Hepatocyte (in vitro differentiated cells): ENCODE data around the gene MACROD2. TPM values are rescaled to one million over a fixed set of nuclear protein-coding genes. Genes with fewer than 3 reads are reported as not detected.

Experiments
- DNase-seq: peaks from one replicate; pipeline ENCODE4 v3.0.0-alpha.2; 2016; ENCODE audit warnings: low spot score
- H2AFZ ChIP-seq: fragments of 200-600 bp; sonication (generic); 2 replicates; pipeline ENCODE4 v1.6.0; 2016; ENCODE audit warnings: antibody characterized with exemption, mild to moderate bottlenecking
- H3K27ac ChIP-seq: fragments of 200-600 bp; sonication (generic); 2 replicates; pipeline ENCODE4 v1.5.1; 2016; ENCODE audit warnings: mild to moderate bottlenecking
- H3K27me3 ChIP-seq: fragments of 200-600 bp; sonication (generic); 2 replicates; pipeline ENCODE4 v1.6.1; 2016
- H3K36me3 ChIP-seq: fragments of 200-600 bp; sonication (generic); replicated peaks from 2 replicates; pipeline ENCODE4 v1.5.1; 2016; ENCODE audit warnings: low read depth; ENCODE audit not compliant: insufficient read depth
- H3K4me1 ChIP-seq: fragments of 200-600 bp; sonication (generic); 2 replicates; pipeline ENCODE4 v1.5.1; 2016; ENCODE audit warnings: mild to moderate bottlenecking, moderate library complexity; ENCODE audit not compliant: insufficient read depth
- H3K4me2 ChIP-seq: fragments of 200-600 bp; sonication (generic); 2 replicates; pipeline ENCODE4 v1.6.0; 2016
- H3K4me3 ChIP-seq: fragments of 200-600 bp; sonication (generic); 2 replicates; pipeline ENCODE4 v1.5.1; 2016; ENCODE audit warnings: mild to moderate bottlenecking
- H3K79me2 ChIP-seq: fragments of 200-600 bp; sonication (generic); 2 replicates; pipeline ENCODE4 v1.6.0; 2017; ENCODE audit warnings: mild to moderate bottlenecking
- H3K9me2 ChIP-seq: fragments of 200-600 bp; sonication (generic); replicated peaks from 2 replicates; pipeline ENCODE4 v1.6.0; 2017; ENCODE audit warnings: mild to moderate bottlenecking; ENCODE audit not compliant: insufficient read depth
- H3K9me3 ChIP-seq: fragments of 200-600 bp; sonication (generic); 2 replicates; pipeline ENCODE4 v1.5.1; 2016; ENCODE audit warnings: low read depth, mild to moderate bottlenecking
- H4K20me1 ChIP-seq: fragments of 200-600 bp; sonication (generic); 2 replicates; pipeline ENCODE4 v1.6.0; 2016; ENCODE audit warnings: mild to moderate bottlenecking; ENCODE audit not compliant: insufficient read depth, poor library complexity, severe bottlenecking
- CTCF ChIP-seq: fragments of 200-600 bp; sonication (generic); IDR thresholded peaks from 2 replicates; pipeline ENCODE4 v1.5.1; 2016; ENCODE audit warnings: antibody characterized with exemption, mild to moderate bottlenecking; ENCODE audit not compliant: poor library complexity
- EZH2 ChIP-seq: fragments of 200-600 bp; sonication (generic); IDR thresholded peaks from 2 replicates; pipeline ENCODE4 v1.6.1; 2016; ENCODE audit warnings: antibody characterized with exemption, mild to moderate bottlenecking, borderline replicate concordance
- EZH2phosphoT487 ChIP-seq: fragments of 200-600 bp; sonication (generic); IDR thresholded peaks from one replicate; pipeline ENCODE4 v1.6.1; 2018; ENCODE audit warnings: antibody characterized with exemption, mild to moderate bottlenecking, low read depth, moderate library complexity; ENCODE audit not compliant: unreplicated experiment, severe bottlenecking
- WGBS: methylation state at CpG from one replicate; pipeline ENCODE4 v1.1.6; 2016; ENCODE audit warnings: low lambda C conversion rate; ENCODE audit errors: missing lambda C conversion rate; 5-methylcytosine and 5-hydroxymethylcytosine counted together
- polyA plus RNA-seq: library from polyadenylated mRNA; unstranded; fragments of >200 nt; fragmentation: Nextera tagmentation; extraction: Ambion mirVana; gene quantifications from 2 replicates; pipeline ENCODE4 v1.2.1, GENCODE V29; 2016
- total RNA-seq: library from RNA; depleted of rRNA; stranded (reverse); fragments of >200 nt; gene quantifications from 2 replicates; pipeline ENCODE4 v1.2.3, GENCODE V29; 2014

MACROD2 gene
- total and polyA plus RNA-seq, 2 experiments from 2014 or later, result 2.4 to 3.1 TPM

- no peak overlapping the region for H3K4me2 ChIP-seq
- no peak overlapping the region for H3K4me3 ChIP-seq
- no peaks in the 10 kb centered on the region for H3K79me2 ChIP-seq
- DNase-seq, result no peak
- peaks cover 5% of the 10 kb centered on the region for H3K4me1 ChIP-seq
- H2AFZ ChIP-seq, result no peak overlapping the region
- TF ChIP-seq EZH2phosphoT487, result no peak
- no peak for TF ChIP-seq EZH2
- no peak for TF ChIP-seq CTCF
- H3K27ac ChIP-seq, result no peak overlapping the region
- 96% methylated on average over 1 of the region's 1 CpG for WGBS
- H4K20me1 ChIP-seq, result no peaks in the 10 kb centered on the region
- no peaks in the 10 kb centered on the region for H3K9me2 ChIP-seq
- no peaks in the 10 kb centered on the region for H3K9me3 ChIP-seq
- H3K27me3 ChIP-seq, result no peaks in the 10 kb centered on the region
- H3K36me3 ChIP-seq, result no peaks in the 10 kb centered on the region
Observed at GRCh38 chr20:15575255-15575654, 1579.9 kb downstream of the MACROD2 start.

- Histone ChIP-seq H3K79me2 (no peaks in the 10 kb centered on the region), H3K4me1 (peaks cover 5% of the 10 kb centered on the region), H3K27ac (no peak overlapping the region), H3K36me3 (no peaks in the 10 kb centered on the region), H2AFZ (no peak overlapping the region), H3K9me3 (no peaks in the 10 kb centered on the region), H3K4me2 (no peak overlapping the region), H3K27me3 (no peaks in the 10 kb centered on the region), H3K4me3 (no peak overlapping the region), H4K20me1 (no peaks in the 10 kb centered on the region), H3K9me2 (no peaks in the 10 kb centered on the region)
- TF ChIP-seq EZH2phosphoT487, result no peak
- DNase-seq, result no peak
Observed at GRCh38 chr20:15576411-15576810, 1581.1 kb downstream of the MACROD2 start.

GRCh38 chr20:15578113-15578512, 1582.8 kb downstream of the MACROD2 start:
- Histone ChIP-seq H3K27ac (no peak overlapping the region), H3K36me3 (no peaks in the 10 kb centered on the region), H3K4me2 (no peak overlapping the region), H3K79me2 (no peaks in the 10 kb centered on the region), H3K9me2 (no peaks in the 10 kb centered on the region), H4K20me1 (no peaks in the 10 kb centered on the region), H3K9me3 (no peaks in the 10 kb centered on the region), H2AFZ (no peak overlapping the region), H3K27me3 (no peaks in the 10 kb centered on the region), H3K4me3 (no peak overlapping the region), H3K4me1 (peaks cover 5% of the 10 kb centered on the region)
- DNase-seq, result no peak
- TF ChIP-seq EZH2phosphoT487, result no peak
- no peak for TF ChIP-seq CTCF
- 51% methylated on average over 3 of the region's 3 CpGs for WGBS

- H2AFZ ChIP-seq, result no peak overlapping the region
- no peak overlapping the region for H3K27ac ChIP-seq
- H3K4me2 ChIP-seq, result no peak overlapping the region
- H3K79me2 ChIP-seq, result no peaks in the 10 kb centered on the region
- no peaks in the 10 kb centered on the region for H3K27me3 ChIP-seq
- 73% methylated on average over 2 of the region's 2 CpGs for WGBS
- no peak overlapping the region for H3K4me3 ChIP-seq
- H3K36me3 ChIP-seq, result no peaks in the 10 kb centered on the region
- H3K9me3 ChIP-seq, result no peaks in the 10 kb centered on the region
- no peak for TF ChIP-seq EZH2phosphoT487
- no peak for TF ChIP-seq EZH2
- no peak for TF ChIP-seq CTCF
- no peak for DNase-seq
- H3K4me1 ChIP-seq, result peaks cover 5% of the 10 kb centered on the region
- H3K9me2 ChIP-seq, result no peaks in the 10 kb centered on the region
- no peaks in the 10 kb centered on the region for H4K20me1 ChIP-seq
Observed at GRCh38 chr20:15579688-15580087, 1584.4 kb downstream of the MACROD2 start.
